HepG2 (cell line): ENCODE measurements around the gene SKIDA1. TPM values are rescaled to one million over a fixed set of nuclear protein-coding genes. Genes with fewer than 3 reads are reported as not detected.
"Not testable (repeated sequence)": the region's sequence is repeated elsewhere in the genome, so short reads cannot be mapped to it uniquely, and the experiment has no call there.

Experiments
- ATAC-seq: fragments of 200-7000 bp; cut with Tn5 transposase; 3 replicates; pipeline ENCODE4 v1.9.1; 2020; ENCODE audit warnings: mild to moderate bottlenecking, moderate library complexity
- BruUV-seq: library from RNA; stranded (reverse); fragments of 400-500 nt; replicated peaks from 2 replicates; lab custom pipeline; 2021; lab: Mats Ljungman, UMichigan
- CTCF ChIA-PET: fragments of 300-600 bp; formaldehyde crosslinking; extraction: SDS; loops from one replicate; lab custom pipeline; 2021; ENCODE audit warnings: low total read pairs, inconsistent platforms, low intra/inter-chr PET ratio; lab: Yijun Ruan, JAX
- POLR2A ChIA-PET: fragments of 350-600 bp; sonication (Branson Sonifier 250); formaldehyde crosslinking; loops from one replicate; lab custom pipeline; 2020; ENCODE audit warnings: antibody characterized with exemption, inconsistent platforms; lab: Yijun Ruan, JAX
- DNase-seq: peaks from one replicate; pipeline ENCODE4 v3.0.0-alpha.2; 2015; ENCODE audit warnings: low spot score
- FAIRE-seq: peaks from 3 replicates; lab custom pipeline; 2011; peaks lifted over from hg19 to GRCh38; lab: Jason Lieb, UNC
- H2AFZ ChIP-seq: one replicate; pipeline ENCODE4 v1.6.1; 2011; ENCODE audit warnings: low read length, inconsistent platforms
- H3K27ac ChIP-seq: fragments of 300-600 bp; 3 replicates; pipeline ENCODE4 v1.8.0; 2011; ENCODE audit warnings: mixed run types, mild to moderate bottlenecking, mixed read lengths, low read length, inconsistent platforms; ENCODE audit not compliant: insufficient read depth; ENCODE audit errors: extremely low read length
- H3K27me3 ChIP-seq, 2 experiments: fragments of 200-600 bp in 1 of 2; 2 replicates in 1 of 2; 3 replicates in 1 of 2; pipeline versions ENCODE4 v1.6.0 to v1.8.0; 2011; ENCODE audit warnings: low read length in 2 of 2, mild to moderate bottlenecking in 2 of 2, moderate library complexity in 2 of 2, inconsistent platforms in 1 of 2; ENCODE audit not compliant: insufficient read depth in 2 of 2, control insufficient read depth in 1 of 2
- H3K36me3 ChIP-seq, 2 experiments: fragments of 200-600 bp in 1 of 2; replicated peaks in 1 of 2; 2 replicates in 1 of 2; 3 replicates in 1 of 2; pipeline versions ENCODE4 v1.5.1 to v1.8.0; 2011; ENCODE audit warnings: low read length in 2 of 2, inconsistent platforms in 1 of 2; ENCODE audit not compliant: insufficient read depth in 2 of 2, control insufficient read depth in 1 of 2
- H3K4me1 ChIP-seq: 2 replicates; pipeline ENCODE4 v1.5.1; 2012; ENCODE audit warnings: low read length, inconsistent platforms; ENCODE audit not compliant: insufficient read depth
- H3K4me2 ChIP-seq: 2 replicates; pipeline ENCODE4 v1.6.0; 2011; ENCODE audit warnings: low read depth, low read length, inconsistent platforms
- H3K4me3 ChIP-seq, 3 experiments: fragments of 200-600 bp in 1 of 3; sonication (generic), shearing (Covaris generic) in 1 of 3; replicated peaks in 1 of 3; 2 replicates each; pipeline ENCODE4 v1.5.1; 2011 to 2016; ENCODE audit warnings: low read length in 3 of 3, inconsistent platforms in 2 of 3, low read depth in 2 of 3, mild to moderate bottlenecking in 2 of 3, control low read depth in 1 of 3, mixed read lengths in 1 of 3; ENCODE audit not compliant: insufficient read depth in 1 of 3
- H3K79me2 ChIP-seq: one replicate; pipeline ENCODE4 v1.6.1; 2011; ENCODE audit warnings: low read length, inconsistent platforms; ENCODE audit not compliant: insufficient read depth
- H3K9ac ChIP-seq: 2 replicates; pipeline ENCODE4 v1.6.0; 2011; ENCODE audit warnings: mild to moderate bottlenecking, low read depth, low read length, inconsistent platforms; ENCODE audit not compliant: insufficient read depth
- H3K9me3 ChIP-seq: 2 replicates; pipeline ENCODE4 v1.5.1; 2012; ENCODE audit warnings: mild to moderate bottlenecking, low read length
- H4K20me1 ChIP-seq: 2 replicates; pipeline ENCODE4 v1.6.0; 2011; ENCODE audit warnings: inconsistent platforms, mild to moderate bottlenecking, low read length, moderate library complexity; ENCODE audit not compliant: insufficient read depth
- CHCHD3 ChIP-seq: sonication (generic); formaldehyde crosslinking; IDR thresholded peaks from 2 replicates; pipeline ENCODE4 v1.8.0; 2022; ENCODE audit warnings: mild to moderate bottlenecking, missing genetic modification reagents, moderate library complexity
- RBFOX2 ChIP-seq: fragments of 200-400 bp; formaldehyde crosslinking; IDR thresholded peaks from 2 replicates; pipeline ENCODE4 v1.6.1; 2017; ENCODE audit warnings: low read depth, mild to moderate bottlenecking, low read length
- ZFP36 ChIP-seq: fragments of 150-350 bp; IDR thresholded peaks from 2 replicates; pipeline ENCODE4 v1.6.1; 2018; ENCODE audit warnings: borderline replicate concordance, low read length, low read depth; ENCODE audit not compliant: partially characterized antibody
- WGBS: methylation state at CpG from one replicate; pipeline ENCODE4 v1.1.6; 2017; ENCODE audit warnings: low lambda C conversion rate; 5-methylcytosine and 5-hydroxymethylcytosine counted together
- in situ Hi-C: cut with HindIII; loops from 2 replicates; pipeline ENCODE4 v1.10.0; 2017; ENCODE audit warnings: low pct_unique_long_range_greater_than_20kb; ENCODE audit not compliant: extremely low pct_ligation_motif_present
- intact Hi-C: fragments of 100-400 bp; cut with micrococcal nuclease; formaldehyde crosslinking; loops from one replicate; pipeline ENCODE4 v1.10.0; 2022; ENCODE audit not compliant: unreplicated experiment
- polyA plus RNA-seq, 8 experiments: library from polyadenylated mRNA; depleted of rRNA in 3 of 8; stranded (reverse) in 7 of 8; unstranded in 1 of 8; fragments of >200 nt; fragmentation: Illumina TruSeq in 4 of 8; extraction: Trizol in 4 of 8; gene quantifications; 2 replicates each; pipeline versions ENCODE4 v1.2.1 to v1.2.3, GENCODE V29; 2011 to 2016; ENCODE audit warnings: low read depth in 4 of 8, missing spikeins in 1 of 8, mixed read lengths in 1 of 8; ENCODE audit not compliant: insufficient read depth in 1 of 8
- total RNA-seq, 5 experiments: library from RNA; depleted of rRNA; stranded (reverse); fragments of >200 nt; fragmentation: Illumina TruSeq; extraction: Trizol; gene quantifications; 2 replicates each; pipeline ENCODE4 v1.2.3, GENCODE V29; 2016; ENCODE audit warnings: low read depth in 1 of 5
- TF ChIP-seq, protein P1 (sequence below): sonication (generic); formaldehyde crosslinking; IDR thresholded peaks from 2 replicates; pipeline ENCODE4 v1.4.0; 2020; ENCODE audit warnings: missing genetic modification reagents, borderline replicate concordance
- TF ChIP-seq, protein P2 (sequence below): IDR thresholded peaks from 2 replicates; pipeline ENCODE4 v1.6.1; 2016; ENCODE audit warnings: low read depth
- TF ChIP-seq, protein P3 (sequence below): sonication (generic); formaldehyde crosslinking; conservative IDR thresholded peaks from 2 replicates; pipeline ENCODE4 v1.5.0; 2020; ENCODE audit warnings: missing genetic modification reagents

The SKIDA1 gene
- total and polyA plus RNA-seq, 2 of the 13 experiments (the other 11 are each of a cell fraction or from before 2014, with no cell fraction given), result 0.73 to 1.5 TPM

DNA sequence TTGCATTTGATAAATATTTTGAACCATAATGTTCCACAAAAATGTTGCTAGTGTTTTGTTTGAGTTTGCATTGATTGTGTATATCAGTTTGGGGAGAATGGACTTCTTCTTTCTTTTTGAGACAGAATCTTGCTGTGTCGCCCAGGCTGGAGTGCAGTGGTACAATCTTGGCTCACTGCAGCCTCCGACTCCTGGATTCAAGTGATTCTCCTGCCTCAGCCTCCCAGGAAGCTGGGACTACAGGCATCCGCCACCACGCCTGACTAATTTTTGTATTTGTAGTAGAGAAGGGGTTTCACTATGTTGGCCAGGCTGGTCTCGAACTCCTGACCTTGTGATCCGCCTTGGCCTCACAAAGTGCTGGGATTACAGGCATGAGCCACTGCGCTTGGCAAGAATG, 33.5 kb upstream of the SKIDA1 start:
- 97% methylated on average over 7 of the region's 7 CpGs for WGBS
- POLR2A ChIA-PET, in situ Hi-C loops: not testable (repeated sequence)

DNA sequence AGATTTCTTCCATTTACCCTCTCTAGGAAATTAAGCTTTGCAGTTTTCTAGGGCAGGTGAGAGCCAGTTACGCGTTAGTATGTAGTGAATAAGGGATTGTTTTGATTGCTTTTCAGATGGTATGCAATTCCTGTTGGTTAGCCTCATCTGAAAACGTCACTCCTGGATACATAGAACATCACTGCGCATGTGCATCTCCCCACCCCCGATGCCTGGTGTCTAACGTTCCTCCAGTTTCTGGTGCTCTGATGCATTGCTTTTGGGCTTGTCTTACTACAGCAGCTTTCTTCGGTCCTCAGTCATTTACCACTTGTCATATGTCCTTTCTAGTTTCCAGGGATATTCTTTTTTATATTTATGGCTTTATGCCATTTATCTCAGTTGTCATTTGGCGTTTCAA, 31.0 kb upstream of the SKIDA1 start:
- ChIA-PET CTCF (no interaction called here), POLR2A (no interaction called here)
- H4K20me1 ChIP-seq, result no peaks in the 10 kb centered on the region

More for the DNA sequence above, 33.5 kb upstream of the SKIDA1 start:
- DNase-seq, CTCF ChIA-PET, intact Hi-C loops, H3K9me3 ChIP-seq, H4K20me1 ChIP-seq, H2AFZ ChIP-seq, BruUV-seq, ATAC-seq, H3K4me3 ChIP-seq, H3K9ac ChIP-seq, H3K27me3 ChIP-seq, H3K4me2 ChIP-seq, FAIRE-seq, H3K27ac ChIP-seq: not testable (repeated sequence)
- Histone ChIP-seq H3K4me1 (peaks cover 29% of the 10 kb centered on the region), H3K36me3 (peaks cover 18 to 55% of the 10 kb centered on the region in 2 experiments), H3K79me2 (peaks cover 87% of the 10 kb centered on the region)

More for the DNA sequence above, 31.0 kb upstream of the SKIDA1 start:
- Histone ChIP-seq H3K79me2 (peaks cover 78% of the 10 kb centered on the region), H3K4me3 (no peak overlapping the region), H3K9ac (no peak overlapping the region), H3K9me3 (no peaks in the 10 kb centered on the region), H3K36me3 (peaks cover 22 to 72% of the 10 kb centered on the region in 2 experiments), H3K4me1 (peaks cover 33% of the 10 kb centered on the region), H2AFZ (no peak overlapping the region), H3K27ac (no peak overlapping the region), H3K4me2 (no peak overlapping the region), H3K27me3 (no peaks in the 10 kb centered on the region)
- WGBS, result 96% methylated on average over 8 of the region's 8 CpGs
- intact Hi-C loops, result no loop called here
- no peak for DNase-seq
- TF ChIP-seq, protein P1, sequence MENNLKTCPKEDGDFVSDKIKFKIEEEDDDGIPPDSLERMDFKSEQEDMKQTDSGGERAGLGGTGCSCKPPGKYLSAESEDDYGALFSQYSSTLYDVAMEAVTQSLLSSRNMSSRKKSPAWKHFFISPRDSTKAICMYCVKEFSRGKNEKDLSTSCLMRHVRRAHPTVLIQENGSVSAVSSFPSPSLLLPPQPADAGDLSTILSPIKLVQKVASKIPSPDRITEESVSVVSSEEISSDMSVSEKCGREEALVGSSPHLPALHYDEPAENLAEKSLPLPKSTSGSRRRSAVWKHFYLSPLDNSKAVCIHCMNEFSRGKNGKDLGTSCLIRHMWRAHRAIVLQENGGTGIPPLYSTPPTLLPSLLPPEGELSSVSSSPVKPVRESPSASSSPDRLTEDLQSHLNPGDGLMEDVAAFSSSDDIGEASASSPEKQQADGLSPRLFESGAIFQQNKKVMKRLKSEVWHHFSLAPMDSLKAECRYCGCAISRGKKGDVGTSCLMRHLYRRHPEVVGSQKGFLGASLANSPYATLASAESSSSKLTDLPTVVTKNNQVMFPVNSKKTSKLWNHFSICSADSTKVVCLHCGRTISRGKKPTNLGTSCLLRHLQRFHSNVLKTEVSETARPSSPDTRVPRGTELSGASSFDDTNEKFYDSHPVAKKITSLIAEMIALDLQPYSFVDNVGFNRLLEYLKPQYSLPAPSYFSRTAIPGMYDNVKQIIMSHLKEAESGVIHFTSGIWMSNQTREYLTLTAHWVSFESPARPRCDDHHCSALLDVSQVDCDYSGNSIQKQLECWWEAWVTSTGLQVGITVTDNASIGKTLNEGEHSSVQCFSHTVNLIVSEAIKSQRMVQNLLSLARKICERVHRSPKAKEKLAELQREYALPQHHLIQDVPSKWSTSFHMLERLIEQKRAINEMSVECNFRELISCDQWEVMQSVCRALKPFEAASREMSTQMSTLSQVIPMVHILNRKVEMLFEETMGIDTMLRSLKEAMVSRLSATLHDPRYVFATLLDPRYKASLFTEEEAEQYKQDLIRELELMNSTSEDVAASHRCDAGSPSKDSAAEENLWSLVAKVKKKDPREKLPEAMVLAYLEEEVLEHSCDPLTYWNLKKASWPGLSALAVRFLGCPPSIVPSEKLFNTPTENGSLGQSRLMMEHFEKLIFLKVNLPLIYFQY (CRISPR knock-in tag), result no peak
- TF ChIP-seq, protein P2, sequence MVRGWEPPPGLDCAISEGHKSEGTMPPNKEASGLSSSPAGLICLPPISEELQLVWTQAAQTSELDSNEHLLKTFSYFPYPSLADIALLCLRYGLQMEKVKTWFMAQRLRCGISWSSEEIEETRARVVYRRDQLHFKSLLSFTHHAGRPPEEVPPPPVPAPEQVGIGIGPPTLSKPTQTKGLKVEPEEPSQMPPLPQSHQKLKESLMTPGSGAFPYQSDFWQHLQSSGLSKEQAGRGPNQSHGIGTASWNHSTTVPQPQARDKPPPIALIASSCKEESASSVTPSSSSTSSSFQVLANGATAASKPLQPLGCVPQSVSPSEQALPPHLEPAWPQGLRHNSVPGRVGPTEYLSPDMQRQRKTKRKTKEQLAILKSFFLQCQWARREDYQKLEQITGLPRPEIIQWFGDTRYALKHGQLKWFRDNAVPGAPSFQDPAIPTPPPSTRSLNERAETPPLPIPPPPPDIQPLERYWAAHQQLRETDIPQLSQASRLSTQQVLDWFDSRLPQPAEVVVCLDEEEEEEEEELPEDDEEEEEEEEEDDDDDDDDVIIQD (CRISPR knock-in tag), result no peak
- TF ChIP-seq CHCHD3 (no peak), ZFP36 (no peak), RBFOX2 (peak; percentile 33; the same call in 1 of the 2 replicates)
- TF ChIP-seq, protein P3, sequence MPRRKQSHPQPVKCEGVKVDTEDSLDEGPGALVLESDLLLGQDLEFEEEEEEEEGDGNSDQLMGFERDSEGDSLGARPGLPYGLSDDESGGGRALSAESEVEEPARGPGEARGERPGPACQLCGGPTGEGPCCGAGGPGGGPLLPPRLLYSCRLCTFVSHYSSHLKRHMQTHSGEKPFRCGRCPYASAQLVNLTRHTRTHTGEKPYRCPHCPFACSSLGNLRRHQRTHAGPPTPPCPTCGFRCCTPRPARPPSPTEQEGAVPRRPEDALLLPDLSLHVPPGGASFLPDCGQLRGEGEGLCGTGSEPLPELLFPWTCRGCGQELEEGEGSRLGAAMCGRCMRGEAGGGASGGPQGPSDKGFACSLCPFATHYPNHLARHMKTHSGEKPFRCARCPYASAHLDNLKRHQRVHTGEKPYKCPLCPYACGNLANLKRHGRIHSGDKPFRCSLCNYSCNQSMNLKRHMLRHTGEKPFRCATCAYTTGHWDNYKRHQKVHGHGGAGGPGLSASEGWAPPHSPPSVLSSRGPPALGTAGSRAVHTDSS (CRISPR knock-in tag), result no peak
- FAIRE-seq, result no peak
- BruUV-seq, result no TSS peak
- ATAC-seq, result no peak
- in situ Hi-C loops, result no loop called here
